Mesodermal cell (in vitro differentiated cells): ENCODE data around the gene OSBPL5.

Source experiments
- H3K27ac ChIP-seq: 2 replicates; pipeline ENCODE4 v1.7.0; 2013; ENCODE audit warnings: mild to moderate bottlenecking, low read depth, low read length, moderate library complexity; ENCODE audit not compliant: severe bottlenecking
- H3K36me3 ChIP-seq: 2 replicates; pipeline ENCODE4 v1.7.1; 2013; ENCODE audit warnings: mild to moderate bottlenecking, low read length, moderate library complexity; ENCODE audit not compliant: control insufficient read depth, insufficient read depth
- H3K4me1 ChIP-seq: one replicate; pipeline ENCODE4 v1.7.1; 2013; ENCODE audit warnings: mild to moderate bottlenecking, low read length; ENCODE audit not compliant: insufficient read depth, control insufficient read depth, poor library complexity, severe bottlenecking
- H3K4me3 ChIP-seq: 2 replicates; pipeline ENCODE4 v1.7.0; 2013; ENCODE audit warnings: low read length, control low read depth, mild to moderate bottlenecking; ENCODE audit not compliant: insufficient read depth, poor library complexity, severe bottlenecking; ENCODE audit errors: extremely low read depth
- H3K9me3 ChIP-seq: 2 replicates; pipeline ENCODE4 v1.7.1; 2013; ENCODE audit warnings: mild to moderate bottlenecking, low read length, moderate library complexity; ENCODE audit not compliant: control insufficient read depth
- WGBS, 2 experiments: methylation state at CpG; one replicate each; pipeline ENCODE4 v1.1.5; 2013; ENCODE audit warnings: missing lambda C conversion rate in 2 of 2; ENCODE audit not compliant: insufficient coverage in 2 of 2; 5-methylcytosine and 5-hydroxymethylcytosine counted together

The OSBPL5 gene

GRCh38 chr11:3145206-3145520 is 19.9 kb downstream of the OSBPL5 start:
- Histone ChIP-seq H3K36me3 (no peaks in the 10 kb centered on the region), H3K9me3 (no peaks in the 10 kb centered on the region), H3K4me1 (peaks cover 10% of the 10 kb centered on the region), H3K27ac (no peak overlapping the region), H3K4me3 (no peak overlapping the region)
- WGBS, 2 experiments: 67 to 75% methylated on average over 2 to 6 of the region's 6 CpGs

DNA sequence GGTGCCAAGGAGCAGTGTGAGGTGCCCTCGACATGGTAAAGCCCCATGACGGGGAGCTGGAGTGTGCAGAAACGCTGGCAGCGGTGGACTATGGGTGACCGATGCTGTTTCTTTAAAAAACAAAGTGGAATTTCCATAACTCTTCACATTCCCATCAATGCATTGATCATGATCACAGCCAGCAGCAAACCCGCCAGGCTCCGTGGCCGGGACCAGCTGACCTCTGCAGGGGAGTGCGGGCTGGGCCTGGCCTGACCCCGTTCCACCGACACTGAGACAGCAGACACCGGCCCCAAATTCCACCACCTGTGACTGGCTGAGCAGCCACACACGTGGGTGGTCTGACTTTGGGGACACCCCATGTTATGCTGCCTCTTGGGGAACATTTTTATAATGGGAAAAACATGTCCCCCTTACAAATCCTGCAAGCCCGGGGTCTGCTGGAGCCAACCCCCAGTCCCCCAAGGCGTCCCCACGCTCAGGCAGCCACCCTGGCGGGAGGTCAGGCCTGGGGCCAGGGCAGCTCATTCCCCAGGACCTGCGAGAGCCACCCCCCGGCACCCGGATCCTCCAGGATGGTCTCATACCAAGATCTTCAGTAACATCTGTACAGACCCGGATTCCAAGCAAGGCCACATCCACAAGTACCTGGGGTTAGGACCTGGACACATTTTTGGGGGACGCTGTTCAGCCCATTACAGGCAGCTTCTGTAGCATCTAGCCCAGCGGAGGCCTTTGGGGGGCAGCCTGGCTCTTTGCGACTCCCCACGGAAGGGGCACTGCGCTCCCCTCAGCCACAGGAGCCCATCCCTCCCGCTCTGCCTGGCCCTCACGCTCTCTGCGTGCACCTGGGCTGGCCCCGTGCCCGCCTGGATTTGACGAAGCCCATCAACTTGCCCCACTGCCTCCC is 20.6 kb downstream of the OSBPL5 start:
- Histone ChIP-seq H3K27ac (no peak overlapping the region), H3K4me1 (peaks cover 10% of the 10 kb centered on the region), H3K4me3 (no peak overlapping the region), H3K9me3 (no peaks in the 10 kb centered on the region), H3K36me3 (no peaks in the 10 kb centered on the region)
- 89 to 90% methylated on average over 31 to 32 of the region's 32 CpGs for WGBS, 2 experiments

DNA sequence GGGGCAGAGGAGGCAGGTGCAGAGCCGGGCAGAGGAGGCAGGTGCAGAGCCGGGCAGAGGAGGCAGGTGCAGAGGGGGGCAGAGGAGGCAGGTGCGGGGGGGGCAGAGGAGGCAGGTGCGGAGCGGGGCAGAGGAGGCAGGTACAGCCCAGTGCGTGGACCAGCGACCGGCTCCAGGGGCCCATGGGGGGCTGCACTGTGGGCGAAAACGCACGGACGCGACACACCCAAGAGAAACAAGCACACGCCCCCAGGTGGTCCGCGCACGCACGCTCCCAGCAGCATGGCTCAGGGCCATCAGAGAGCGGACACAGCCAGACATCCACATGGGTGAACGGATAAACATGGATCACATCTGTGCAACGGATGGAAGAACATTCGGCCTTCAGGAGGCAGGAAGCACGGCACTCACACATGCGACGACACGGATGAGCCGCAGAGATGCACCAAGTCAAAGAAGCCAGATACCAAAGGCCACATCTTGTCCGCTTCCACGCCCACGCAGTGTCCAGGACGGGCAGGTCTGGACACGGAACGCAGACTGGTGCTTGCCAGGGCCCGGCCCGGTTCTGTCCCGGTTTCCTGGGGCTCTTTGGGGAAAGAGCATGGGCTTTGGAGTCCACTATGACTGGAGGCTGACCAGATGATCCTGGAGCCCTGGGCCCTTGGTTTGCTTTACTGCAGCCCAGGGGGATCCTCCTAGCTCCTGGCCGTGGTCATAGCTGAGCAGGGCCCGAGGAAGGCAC is 21.8 kb downstream of the OSBPL5 start:
- peaks cover 10% of the 10 kb centered on the region for H3K4me1 ChIP-seq
- H3K4me3 ChIP-seq: no peak overlapping the region
- H3K27ac ChIP-seq: no peak overlapping the region
- no peaks in the 10 kb centered on the region for H3K9me3 ChIP-seq
- WGBS, 2 experiments: 91 to 93% methylated on average over 36 to 38 of the region's 38 CpGs
- no peaks in the 10 kb centered on the region for H3K36me3 ChIP-seq

DNA sequence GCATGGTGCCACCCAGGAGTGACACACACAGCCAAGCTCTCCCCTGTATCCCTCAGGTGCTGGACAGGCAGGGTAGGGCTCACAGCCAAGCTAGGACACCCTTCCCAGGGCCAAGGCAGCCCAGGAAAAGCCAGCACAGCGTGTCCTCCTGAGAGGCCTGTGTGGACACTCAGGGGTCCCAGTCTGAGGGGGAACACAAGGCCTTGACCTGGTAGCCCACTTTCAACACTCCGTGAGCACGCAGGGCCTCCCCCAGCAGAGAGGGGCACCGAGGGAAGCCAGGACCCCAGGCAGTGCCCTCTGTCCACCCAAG is 24.9 kb downstream of the OSBPL5 start:
- Histone ChIP-seq H3K36me3 (no peaks in the 10 kb centered on the region), H3K4me1 (no peaks in the 10 kb centered on the region), H3K9me3 (no peaks in the 10 kb centered on the region), H3K4me3 (no peak overlapping the region), H3K27ac (no peak overlapping the region)
- 93 to 98% methylated on average over 3 to 4 of the region's 4 CpGs for WGBS, 2 experiments

- H3K36me3 ChIP-seq: no peaks in the 10 kb centered on the region
- WGBS, 2 experiments: 79 to 82% methylated on average over 10 to 11 of the region's 15 CpGs
- no peaks in the 10 kb centered on the region for H3K9me3 ChIP-seq
- no peak overlapping the region for H3K4me3 ChIP-seq
- H3K27ac ChIP-seq: no peak overlapping the region
- H3K4me1 ChIP-seq: no peaks in the 10 kb centered on the region
Measured at GRCh38 chr11:3139481-3140290, 25.4 kb downstream of the OSBPL5 start.

DNA sequence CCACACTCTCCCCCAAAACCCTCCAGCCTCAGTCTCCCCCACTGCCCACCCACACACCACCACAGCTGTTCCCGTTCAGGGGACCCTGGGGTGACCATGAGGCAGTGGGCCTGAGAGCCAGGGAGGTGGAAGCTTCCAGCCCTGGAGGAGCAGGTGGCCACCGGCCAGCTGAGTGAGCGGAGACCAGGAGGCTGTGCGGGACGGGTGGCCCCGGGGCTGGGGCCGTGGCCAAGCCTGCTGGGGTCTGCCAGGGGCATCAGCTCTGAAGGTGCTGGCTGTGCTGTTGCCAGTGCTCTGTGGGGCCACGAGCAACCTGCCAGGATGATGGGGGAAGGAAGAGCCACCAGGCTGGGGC is 26.0 kb downstream of the OSBPL5 start:
- H3K9me3 ChIP-seq: no peaks in the 10 kb centered on the region
- 80 to 96% methylated on average over 6 to 8 of the region's 8 CpGs for WGBS, 2 experiments

GRCh38 chr11:3138178-3139085 is 26.7 kb downstream of the OSBPL5 start:
- no peaks in the 10 kb centered on the region for H3K4me1 ChIP-seq
- no peaks in the 10 kb centered on the region for H3K9me3 ChIP-seq
- no peaks in the 10 kb centered on the region for H3K36me3 ChIP-seq
- H3K27ac ChIP-seq: no peak overlapping the region
- 83 to 88% methylated on average over 18 to 25 of the region's 28 CpGs for WGBS, 2 experiments
- no peak overlapping the region for H3K4me3 ChIP-seq

More for the DNA sequence above, 26.0 kb downstream of the OSBPL5 start:
- no peaks in the 10 kb centered on the region for H3K4me1 ChIP-seq
- H3K4me3 ChIP-seq: no peak overlapping the region
- no peaks in the 10 kb centered on the region for H3K36me3 ChIP-seq
- no peak overlapping the region for H3K27ac ChIP-seq

GRCh38 chr11:3137486-3138177 is 27.5 kb downstream of the OSBPL5 start:
- H3K9me3 ChIP-seq: no peaks in the 10 kb centered on the region
- no peak overlapping the region for H3K4me3 ChIP-seq
- H3K4me1 ChIP-seq: no peaks in the 10 kb centered on the region
- H3K27ac ChIP-seq: no peak overlapping the region
- 90 to 95% methylated on average over 10 to 13 of the region's 17 CpGs for WGBS, 2 experiments
- no peaks in the 10 kb centered on the region for H3K36me3 ChIP-seq

DNA sequence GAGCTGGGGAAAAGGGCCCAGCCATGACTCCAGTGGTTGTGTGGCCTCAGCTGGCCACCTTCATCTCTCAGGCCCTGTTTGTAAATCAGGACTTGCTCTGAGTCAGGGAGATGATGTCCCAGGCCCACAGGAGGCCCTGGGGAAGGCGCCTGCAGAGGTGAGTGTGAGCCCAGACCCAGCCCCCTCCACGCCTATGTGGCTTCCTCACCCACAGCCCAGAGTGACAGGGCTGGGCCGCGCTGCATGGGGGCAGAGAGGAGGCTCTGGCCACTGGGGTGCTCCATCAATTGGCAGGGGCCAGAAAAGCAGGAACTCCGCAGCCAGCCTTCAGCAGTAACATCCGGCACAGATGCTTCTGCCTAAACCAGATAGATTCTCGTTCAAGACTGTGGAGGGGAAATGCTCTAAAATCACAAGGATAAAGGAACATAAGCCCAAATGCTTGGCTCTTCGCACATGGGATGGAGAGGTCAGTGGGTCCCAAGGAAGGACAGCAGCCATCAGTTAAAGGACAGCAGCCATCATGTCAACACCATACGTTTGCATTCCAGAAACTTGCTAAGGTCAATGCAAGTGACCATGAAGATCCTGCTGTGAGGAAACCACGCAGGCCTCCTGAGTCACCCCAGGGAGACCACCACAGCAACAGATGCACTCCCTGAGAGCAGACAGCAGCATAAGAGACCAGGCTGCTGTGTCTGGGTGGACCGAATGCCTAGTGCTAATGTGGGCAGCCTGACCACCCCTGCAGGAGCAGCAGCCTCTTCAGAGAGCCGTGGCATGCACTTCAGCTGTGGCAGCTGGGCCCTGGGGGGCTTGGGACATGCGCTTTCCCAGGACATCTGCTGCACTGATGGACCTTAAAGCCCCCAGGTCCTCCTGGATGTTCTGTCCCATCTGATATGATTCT is 28.3 kb downstream of the OSBPL5 start:
- no peak overlapping the region for H3K4me3 ChIP-seq
- no peaks in the 10 kb centered on the region for H3K4me1 ChIP-seq
- 91 to 96% methylated on average over 11 to 13 of the region's 13 CpGs for WGBS, 2 experiments
- no peaks in the 10 kb centered on the region for H3K36me3 ChIP-seq
- no peaks in the 10 kb centered on the region for H3K9me3 ChIP-seq
- no peak overlapping the region for H3K27ac ChIP-seq
